LNCaP clone FGC (cell line): ENCODE data around the gene GUCA2B.

ENCODE experiments used
- DNase-seq: peaks from one replicate; pipeline ENCODE4 v3.0.0-alpha.2; 2011; ENCODE audit warnings: low read depth
- H3K4me3 ChIP-seq: 2 replicates; pipeline ENCODE4 v1.5.1; 2011; ENCODE audit warnings: mild to moderate bottlenecking, low read depth, low read length, control low read depth
- CTCF ChIP-seq: IDR thresholded peaks from 2 replicates; pipeline ENCODE4 v1.5.1; 2012; ENCODE audit warnings: mild to moderate bottlenecking; ENCODE audit not compliant: control insufficient read depth, insufficient read depth; ENCODE audit errors: extremely low read depth

GUCA2B gene

DNA sequence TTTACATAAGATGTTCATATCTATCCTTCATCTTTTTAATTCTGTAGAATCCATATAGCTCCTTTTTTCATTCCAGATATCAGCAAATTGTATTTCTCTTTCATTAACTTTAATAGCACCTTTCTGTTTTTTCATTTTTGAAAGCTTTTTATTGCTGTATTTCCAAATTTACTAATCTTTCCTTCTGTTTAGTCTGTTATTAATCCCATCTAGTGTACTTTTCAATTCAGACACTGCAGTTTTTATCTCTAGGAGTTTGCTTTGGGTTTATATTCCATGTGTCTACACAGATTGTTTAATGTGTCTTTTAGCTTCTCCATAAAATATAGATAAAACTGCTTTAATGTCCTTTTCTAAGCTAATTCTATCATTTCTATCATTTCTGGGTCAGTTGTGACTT is 48.8 kb downstream of the GUCA2B start:
- no peak overlapping the region for H3K4me3 ChIP-seq
- no peak for DNase-seq
- TF ChIP-seq CTCF, result no peak
